Epithelial cell of proximal tubule (primary cell): ENCODE results near the gene TRIM14. TPM values are rescaled to one million over a fixed set of nuclear protein-coding genes. Genes with fewer than 3 reads are reported as not detected.
"Not testable (repeated sequence)": the region's sequence is repeated elsewhere in the genome, so short reads cannot be mapped to it uniquely, and the experiment has no call there.

Experiments
- DNase-seq: peaks from one replicate; pipeline ENCODE4 v3.0.0-alpha.2; 2011; ENCODE audit warnings: low read depth
- H3K4me3 ChIP-seq: 2 replicates; pipeline ENCODE4 v1.5.1; 2011; ENCODE audit warnings: low read depth, mild to moderate bottlenecking, low read length
- total RNA-seq: library from RNA; depleted of rRNA; stranded (reverse); fragments of >200 nt; gene quantifications from 2 replicates; pipeline ENCODE4 v1.2.3, GENCODE V29; 2015
- TF ChIP-seq, protein P1 (sequence below): conservative IDR thresholded peaks from 2 replicates; pipeline ENCODE4 v1.5.1; 2012; ENCODE audit warnings: low read depth, mild to moderate bottlenecking, low read length

TRIM14 gene
- total RNA-seq, 1 donor from 2014 or later, result 8.1 TPM

- DNase-seq, result no peak
- no peak overlapping the region for H3K4me3 ChIP-seq
- TF ChIP-seq, protein P1, sequence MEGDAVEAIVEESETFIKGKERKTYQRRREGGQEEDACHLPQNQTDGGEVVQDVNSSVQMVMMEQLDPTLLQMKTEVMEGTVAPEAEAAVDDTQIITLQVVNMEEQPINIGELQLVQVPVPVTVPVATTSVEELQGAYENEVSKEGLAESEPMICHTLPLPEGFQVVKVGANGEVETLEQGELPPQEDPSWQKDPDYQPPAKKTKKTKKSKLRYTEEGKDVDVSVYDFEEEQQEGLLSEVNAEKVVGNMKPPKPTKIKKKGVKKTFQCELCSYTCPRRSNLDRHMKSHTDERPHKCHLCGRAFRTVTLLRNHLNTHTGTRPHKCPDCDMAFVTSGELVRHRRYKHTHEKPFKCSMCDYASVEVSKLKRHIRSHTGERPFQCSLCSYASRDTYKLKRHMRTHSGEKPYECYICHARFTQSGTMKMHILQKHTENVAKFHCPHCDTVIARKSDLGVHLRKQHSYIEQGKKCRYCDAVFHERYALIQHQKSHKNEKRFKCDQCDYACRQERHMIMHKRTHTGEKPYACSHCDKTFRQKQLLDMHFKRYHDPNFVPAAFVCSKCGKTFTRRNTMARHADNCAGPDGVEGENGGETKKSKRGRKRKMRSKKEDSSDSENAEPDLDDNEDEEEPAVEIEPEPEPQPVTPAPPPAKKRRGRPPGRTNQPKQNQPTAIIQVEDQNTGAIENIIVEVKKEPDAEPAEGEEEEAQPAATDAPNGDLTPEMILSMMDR, result no peak
Observed at GRCh38 chr9:98132806-98133631, 14.0 kb upstream of the TRIM14 start.

DNA sequence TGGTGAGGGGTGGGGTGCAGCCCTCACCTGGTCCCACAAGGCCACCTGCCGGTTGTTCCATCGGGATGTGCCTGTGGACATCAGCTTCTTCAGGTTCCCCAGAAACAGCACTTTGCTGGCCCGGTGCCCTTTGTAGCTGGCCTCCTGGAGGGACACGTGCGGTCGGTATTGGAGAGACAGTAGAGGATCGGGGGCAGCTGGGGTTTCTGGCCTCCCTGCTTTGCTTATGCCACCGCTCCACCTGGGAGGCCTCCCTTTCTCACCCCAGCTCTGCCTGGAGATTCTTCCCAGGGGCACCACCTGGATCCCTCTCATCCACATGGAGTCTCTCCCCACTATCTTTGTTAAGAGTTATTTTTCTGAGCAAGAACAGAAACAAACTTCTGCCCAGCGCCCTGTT is 13.1 kb upstream of the TRIM14 start:
- TF ChIP-seq, protein P1, result no peak
- H3K4me3 ChIP-seq, result no peak overlapping the region
- no peak for DNase-seq

DNA sequence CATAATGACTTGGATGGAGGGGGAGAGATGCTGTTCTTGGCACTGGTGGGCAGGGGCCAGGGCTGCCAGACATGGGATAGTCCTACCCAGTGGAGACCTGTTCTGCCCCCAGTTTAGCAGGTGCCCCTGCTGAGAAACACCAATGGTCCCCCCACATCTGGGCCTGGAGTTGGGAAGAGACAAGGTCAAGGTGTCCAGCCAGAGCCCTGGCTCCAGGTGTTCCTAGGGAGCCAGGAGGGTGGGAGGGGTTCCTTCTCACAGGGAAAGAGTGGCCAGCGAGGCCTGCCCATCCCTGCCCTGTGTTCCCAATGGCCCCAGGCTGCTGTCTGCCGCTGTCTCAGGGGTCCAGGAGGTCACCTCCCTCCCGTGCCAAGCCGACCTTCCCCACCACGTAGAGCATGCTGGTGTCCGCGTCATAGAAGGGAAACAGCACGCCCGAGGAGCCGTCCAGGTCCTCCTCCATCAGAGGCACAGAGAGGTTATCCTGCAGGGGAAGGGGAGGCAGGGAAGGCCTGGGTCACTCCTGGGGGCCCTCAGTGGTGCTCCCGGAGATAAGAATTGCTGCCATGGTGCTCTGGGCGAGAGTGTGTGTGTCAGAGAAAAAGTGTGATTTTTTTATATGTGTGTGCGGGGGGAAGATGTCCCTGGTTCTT is 11.7 kb upstream of the TRIM14 start:
- TF ChIP-seq, protein P1, result no peak

DNA sequence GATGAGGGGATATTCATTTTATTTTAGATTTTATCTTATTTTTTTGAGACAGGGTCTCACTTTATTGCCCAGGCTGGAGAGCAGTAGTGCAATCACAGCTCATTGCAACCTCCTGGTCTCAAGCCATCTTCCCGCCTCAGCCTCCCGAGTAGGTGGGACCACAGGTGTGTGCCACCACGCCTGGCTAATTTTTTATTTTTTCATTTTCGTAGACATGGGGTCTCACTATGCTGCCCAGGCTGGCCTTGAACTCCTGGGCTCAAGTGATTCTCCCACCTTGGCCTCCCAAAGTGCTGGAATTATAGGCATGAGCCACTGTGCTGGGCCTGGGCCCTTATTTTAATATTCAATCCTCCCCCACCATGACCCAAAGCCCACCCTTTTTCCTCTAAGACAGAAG is 11.0 kb upstream of the TRIM14 start:
- H3K4me3 ChIP-seq, DNase-seq: not testable (repeated sequence)

More for the DNA sequence above, 11.7 kb upstream of the TRIM14 start:
- no peak for DNase-seq
- H3K4me3 ChIP-seq, result no peak overlapping the region

DNA sequence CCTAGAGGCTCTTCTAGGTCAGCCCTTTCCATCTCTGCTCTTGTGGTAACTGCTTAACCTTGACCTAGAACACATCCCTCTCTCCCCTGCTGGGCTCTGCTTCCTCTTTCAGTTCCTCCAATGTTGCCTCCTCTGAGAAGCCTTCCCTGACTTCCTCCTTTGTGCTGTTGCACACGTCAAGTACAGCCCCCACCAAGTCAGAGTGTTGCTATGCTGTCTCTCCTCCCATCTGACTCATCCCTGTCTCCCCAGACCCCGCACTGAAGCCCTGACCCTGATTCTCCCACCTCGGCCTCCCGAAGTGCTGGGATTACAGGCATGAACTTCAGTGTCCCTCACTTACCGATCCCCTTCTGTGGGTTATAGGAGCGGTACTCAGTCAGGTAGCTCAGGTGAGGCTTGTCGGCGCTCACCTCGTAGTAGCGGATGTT is 10.4 kb upstream of the TRIM14 start:
- no peak overlapping the region for H3K4me3 ChIP-seq
- TF ChIP-seq, protein P1, result no peak
- DNase-seq, result no peak

DNA sequence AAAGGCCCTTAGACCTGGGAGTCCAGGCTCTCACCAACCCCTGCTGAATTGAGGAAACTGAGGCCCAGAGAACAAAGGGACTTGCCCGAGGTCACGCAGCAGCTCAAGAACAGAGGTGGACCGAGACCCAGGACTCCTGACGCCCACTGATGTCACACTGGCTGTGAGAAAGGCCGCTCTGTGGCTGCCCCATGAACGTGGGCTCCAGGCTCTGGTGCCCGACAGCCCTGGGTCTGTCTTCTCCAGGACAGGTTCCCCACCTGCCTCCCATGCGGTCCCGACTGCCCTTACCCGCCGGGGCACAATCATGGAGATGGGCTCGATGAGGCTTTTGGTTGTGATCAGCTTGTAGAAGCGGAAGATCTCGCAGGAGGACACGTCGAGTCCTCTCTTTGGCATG is 9.3 kb upstream of the TRIM14 start:
- no peak overlapping the region for H3K4me3 ChIP-seq
- TF ChIP-seq, protein P1, result no peak
- no peak for DNase-seq

GRCh38 chr9:98127226-98127625 is 8.2 kb upstream of the TRIM14 start:
- no peak overlapping the region for H3K4me3 ChIP-seq
- TF ChIP-seq, protein P1, result no peak
- no peak for DNase-seq
